ENCODE results near the gene GUK1.
"Not testable (repeated sequence)": the region's sequence is repeated elsewhere in the genome, so short reads cannot be mapped to it uniquely, and the experiment has no call there.

GUK1 gene

GRCh38 chr1:228164561-228165371 is 24.7 kb downstream of the GUK1 start:
- no peak for DNase-seq

GRCh38 chr1:228165372-228166169 is 25.5 kb downstream of the GUK1 start, which contains the start of gene IBA57:
IBA57 (plus strand) TSS chr1:228165804; CDS start chr1:228165817, 13 bp downstream.
- DNase-seq = peak; percentile 96

DNA sequence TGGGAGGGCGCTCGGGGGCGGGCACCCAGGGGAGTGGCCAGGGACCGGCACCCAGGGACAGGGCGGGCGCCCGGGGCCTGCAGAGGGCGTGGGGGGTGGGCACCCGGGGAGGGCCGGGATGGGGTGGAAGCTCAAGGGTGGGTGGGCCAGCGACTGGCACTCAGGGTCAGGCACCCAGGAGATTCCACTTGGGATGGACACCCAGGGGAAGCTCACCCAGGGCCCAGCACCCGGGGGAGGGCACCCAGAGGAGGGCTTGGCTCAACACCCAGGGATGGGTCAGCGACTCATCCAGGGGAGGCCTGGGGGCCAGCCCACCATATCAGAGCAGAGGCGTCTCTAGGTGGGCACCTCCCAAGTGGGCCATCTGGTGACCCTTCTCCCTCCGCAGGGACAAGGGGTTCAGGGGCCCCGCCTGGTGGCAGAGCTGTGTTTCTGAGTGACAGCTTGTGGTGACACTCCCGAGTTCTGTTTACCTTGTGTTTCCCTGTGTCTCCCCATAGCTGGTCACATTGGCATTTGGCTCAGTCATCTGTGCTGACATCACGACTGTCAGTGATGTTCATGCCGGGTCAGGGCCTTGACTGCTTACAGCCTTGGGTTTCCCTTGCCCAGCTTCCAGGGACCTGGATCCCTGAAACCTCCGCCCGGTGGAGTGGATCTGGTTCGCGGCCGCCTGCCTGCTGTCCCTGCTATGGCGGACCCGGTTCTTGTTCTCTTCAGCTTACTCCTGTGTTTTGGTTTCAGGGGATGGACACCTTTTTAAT is 26.3 kb downstream of the GUK1 start:
- peak; percentile 73 for DNase-seq

GRCh38 chr1:228168563-228169270 is 28.6 kb downstream of the GUK1 start:
- no peak for DNase-seq

- no peak for DNase-seq
Measured at GRCh38 chr1:228169345-228169744, 29.3 kb downstream of the GUK1 start.

DNA sequence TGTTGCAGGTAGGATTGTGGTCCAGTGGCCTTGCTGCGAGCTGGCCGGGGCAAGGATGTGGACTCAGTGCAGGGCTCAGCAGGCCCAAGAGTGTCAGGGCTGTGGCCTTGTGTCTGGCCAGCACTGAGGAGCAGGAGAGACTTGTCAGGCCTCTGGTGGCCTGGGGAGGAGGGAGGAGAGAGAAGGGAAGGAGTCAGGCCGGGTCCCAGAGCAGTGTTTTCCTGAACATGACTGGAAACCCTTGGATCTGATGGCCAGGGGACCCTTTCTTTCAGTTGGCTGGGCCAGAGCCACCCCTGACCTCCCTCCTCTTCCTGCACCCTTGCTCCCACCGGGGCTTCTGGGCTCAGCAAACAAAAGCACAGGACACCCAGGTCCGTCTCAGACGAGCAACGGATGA is 30.6 kb downstream of the GUK1 start:
- DNase-seq = no peak

DNA sequence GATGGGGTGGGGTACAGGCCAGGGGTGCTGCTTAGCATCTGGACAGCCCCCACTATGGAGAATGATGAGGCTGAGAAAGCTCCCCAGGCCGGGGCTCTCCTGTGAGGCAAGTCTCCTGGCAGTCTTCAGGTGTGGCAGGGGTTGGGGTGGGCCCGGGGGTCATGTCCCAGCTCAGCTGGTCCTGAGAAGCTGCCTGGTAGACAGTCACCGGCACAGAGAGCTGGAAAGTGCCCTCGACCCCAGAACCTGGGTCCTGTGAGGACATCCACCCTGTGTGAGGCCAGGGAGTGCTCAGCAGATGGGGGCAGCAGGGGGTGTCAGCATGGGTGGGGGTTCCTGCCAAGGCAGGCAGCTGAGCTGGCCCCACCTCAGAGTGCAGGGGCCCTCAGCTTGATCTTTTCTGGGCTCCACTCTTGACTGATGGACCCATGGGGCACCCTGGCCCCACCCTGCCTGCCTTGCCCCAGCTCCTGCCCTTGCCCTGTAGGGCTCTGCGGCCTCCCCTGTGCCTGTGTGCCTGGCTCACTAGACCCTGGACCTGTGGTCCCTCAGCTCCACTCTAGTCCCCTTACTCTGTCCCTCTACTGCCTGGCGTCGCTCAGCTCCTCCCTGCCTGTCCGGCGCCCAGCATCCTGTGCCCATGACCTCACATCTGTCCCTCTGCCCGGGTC is 31.3 kb downstream of the GUK1 start:
- DNase-seq = no peak

GRCh38 chr1:228172591-228173527 is 32.8 kb downstream of the GUK1 start:
- no peak for DNase-seq

- not testable (repeated sequence) for DNase-seq
Measured at GRCh38 chr1:228173528-228174481, 33.7 kb downstream of the GUK1 start.

DNA sequence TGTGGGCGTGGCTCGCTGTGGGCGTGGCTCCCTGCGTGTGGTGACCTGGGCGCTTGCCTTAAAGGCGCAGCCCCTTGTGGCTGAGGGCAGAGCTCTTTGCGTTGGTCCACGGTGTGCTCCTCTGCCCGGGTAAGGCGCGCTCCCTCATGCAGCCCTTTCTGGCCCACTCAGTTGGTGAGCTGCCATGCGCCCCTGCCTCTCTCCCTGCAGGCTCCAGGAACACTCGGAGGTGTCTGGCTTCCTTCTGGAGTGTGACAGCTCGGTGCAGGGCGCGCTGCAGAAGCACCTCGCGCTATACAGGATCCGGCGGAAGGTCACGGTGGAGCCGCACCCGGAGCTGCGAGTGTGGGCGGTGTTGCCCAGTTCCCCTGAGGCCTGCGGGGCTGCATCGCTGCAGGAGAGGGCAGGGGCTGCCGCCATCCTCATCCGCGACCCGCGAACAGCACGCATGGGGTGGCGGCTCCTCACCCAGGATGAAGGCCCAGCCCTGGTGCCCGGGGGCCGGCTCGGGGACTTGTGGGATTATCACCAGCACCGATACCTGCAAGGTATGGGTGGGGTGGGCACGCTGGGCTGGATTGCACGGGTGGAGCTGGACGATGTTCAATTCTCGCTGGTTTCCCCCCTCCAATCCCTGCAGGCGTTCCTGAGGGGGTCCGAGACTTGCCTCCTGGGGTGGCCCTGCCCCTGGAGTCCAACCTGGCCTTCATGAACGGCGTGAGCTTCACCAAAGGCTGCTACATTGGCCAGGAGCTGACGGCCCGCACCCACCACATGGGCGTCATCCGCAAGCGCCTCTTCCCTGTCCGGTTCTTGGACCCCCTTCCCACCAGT is 34.6 kb downstream of the GUK1 start:
- peak; percentile 73 for DNase-seq

DNA sequence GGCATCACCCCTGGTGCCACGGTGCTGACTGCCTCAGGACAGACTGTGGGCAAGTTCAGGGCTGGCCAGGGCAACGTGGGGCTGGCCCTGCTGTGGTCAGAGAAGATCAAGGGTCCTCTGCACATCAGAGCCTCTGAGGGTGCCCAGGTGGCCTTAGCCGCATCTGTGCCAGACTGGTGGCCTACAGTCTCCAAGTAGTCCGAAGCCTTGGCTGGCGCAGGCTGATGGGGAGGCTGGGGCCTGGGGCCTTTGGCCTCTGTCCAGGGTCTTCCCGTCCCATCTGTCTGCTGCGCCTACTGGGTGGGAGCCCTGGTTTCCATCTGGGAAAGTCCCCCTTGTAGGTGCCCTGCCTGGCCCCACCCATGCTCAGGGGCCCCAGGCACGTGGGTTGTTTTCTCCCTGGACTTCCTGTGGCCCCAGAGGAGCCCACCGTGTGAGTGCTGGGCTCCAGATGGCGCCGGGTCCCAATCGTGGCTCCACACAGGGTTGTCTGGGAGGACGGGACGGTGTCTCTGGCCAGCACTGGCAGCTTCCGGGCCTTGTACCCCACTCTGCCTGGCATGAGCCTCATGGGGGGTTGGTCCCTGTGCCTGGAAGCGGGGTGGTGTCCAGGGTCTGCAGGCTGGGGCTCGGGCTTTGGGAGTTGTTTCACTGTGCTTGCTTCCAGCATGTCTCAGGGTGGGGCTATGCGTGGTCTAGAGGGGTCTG is 35.4 kb downstream of the GUK1 start:
- no peak for DNase-seq

GRCh38 chr1:228176024-228176395 is 35.9 kb downstream of the GUK1 start:
- DNase-seq = no peak

DNA sequence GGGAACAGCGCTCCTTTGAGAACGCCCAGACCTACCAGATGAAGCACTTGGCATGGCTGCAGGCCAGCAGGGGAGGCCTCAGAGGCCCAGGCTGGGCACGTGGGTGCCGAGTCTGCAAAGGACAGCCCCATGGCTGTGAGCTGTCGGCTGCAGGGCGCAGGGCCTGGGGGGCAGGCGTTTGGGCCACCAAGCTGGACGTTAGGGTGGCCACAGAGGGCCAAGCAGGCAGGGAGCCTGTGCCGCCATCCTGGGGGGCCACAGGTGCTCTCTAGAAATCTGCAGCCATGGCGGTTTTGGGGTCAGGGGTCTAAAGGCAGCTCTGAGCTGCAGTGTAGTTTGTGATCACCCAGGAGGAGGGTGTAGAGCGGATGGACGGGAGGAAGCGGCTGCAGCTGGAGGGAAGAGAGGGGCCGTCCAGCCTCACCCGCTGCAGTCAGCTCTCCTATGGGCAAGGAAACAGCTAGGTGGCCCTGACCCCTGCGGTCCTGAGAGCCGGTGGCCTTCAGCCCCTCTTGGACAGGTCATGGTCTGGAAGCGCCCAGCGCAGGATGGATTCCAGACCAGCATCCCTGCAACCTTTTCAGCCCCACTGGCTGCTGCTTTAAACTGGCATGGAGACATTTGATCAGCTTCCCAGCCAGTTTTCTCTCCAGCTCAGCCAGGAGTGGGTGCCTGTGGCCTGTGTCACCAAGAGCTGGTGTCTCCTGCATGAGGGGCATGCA is 36.5 kb downstream of the GUK1 start:
- DNase-seq = no peak

- DNase-seq = no peak
Measured at GRCh38 chr1:228177183-228177475, 37.0 kb downstream of the GUK1 start.

- DNase-seq = no peak
Measured at GRCh38 chr1:228177721-228178710, 37.9 kb downstream of the GUK1 start.

All from 8988T (cell line).